Mucosa of rectum (tissue), 2 donors: Measurements from ENCODE around the gene BDH2.

ENCODE experiments used
- H3K27ac ChIP-seq, 2 donors: one replicate each; pipeline ENCODE4 v1.7.0; 2013; ENCODE audit warnings: inconsistent platforms in 2 of 2, low read depth in 2 of 2, low read length in 2 of 2
- H3K27me3 ChIP-seq, 2 donors: one replicate each; pipeline ENCODE4 v1.7.0; 2013; ENCODE audit warnings: low read length in 2 of 2; ENCODE audit not compliant: control insufficient read depth in 2 of 2, insufficient read depth in 2 of 2
- H3K36me3 ChIP-seq, 2 donors: one replicate each; pipeline ENCODE4 v1.7.0; 2013; ENCODE audit warnings: low read length in 2 of 2; ENCODE audit not compliant: control insufficient read depth in 2 of 2, insufficient read depth in 2 of 2
- H3K4me1 ChIP-seq, 2 donors: one replicate each; pipeline ENCODE4 v1.7.0; 2013; ENCODE audit warnings: low read length in 2 of 2, mild to moderate bottlenecking in 1 of 2; ENCODE audit not compliant: control insufficient read depth in 2 of 2, insufficient read depth in 2 of 2
- H3K4me3 ChIP-seq, 2 donors: one replicate each; pipeline ENCODE4 v1.7.0; 2013; ENCODE audit warnings: low read length in 2 of 2
- H3K9ac ChIP-seq, 2 donors: one replicate each; pipeline ENCODE4 v1.7.0; 2013; ENCODE audit warnings: low read length in 2 of 2, low read depth in 1 of 2, mild to moderate bottlenecking in 1 of 2
- H3K9me3 ChIP-seq, 2 donors: one replicate each; pipeline ENCODE4 v1.7.0; 2013; ENCODE audit warnings: low read length in 2 of 2; ENCODE audit not compliant: control insufficient read depth in 2 of 2
- donor health status: healthy.
- donor health status: Normal muscosa, but diverticular disease.

The BDH2 gene

DNA sequence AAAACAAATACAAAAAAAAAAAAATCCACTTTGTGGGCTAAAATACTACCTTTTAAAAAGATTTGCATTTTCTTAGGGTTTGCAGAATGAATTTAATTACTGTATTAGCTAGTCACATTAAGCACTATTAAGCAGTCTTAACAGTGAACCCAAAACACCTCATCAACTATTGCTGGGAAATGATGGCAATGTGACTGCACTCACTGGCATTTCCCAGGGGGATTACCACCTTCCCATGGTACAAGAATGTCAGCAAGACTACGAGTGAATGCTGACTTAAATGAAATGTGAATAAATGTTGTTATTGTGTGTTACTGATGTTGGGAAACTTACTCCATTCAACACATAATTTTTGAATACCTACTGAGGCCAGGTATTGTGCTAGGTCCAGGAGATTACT lies 13.1 kb downstream of the BDH2 start:
- no peak overlapping the region for H3K4me3 ChIP-seq
- H3K9me3 ChIP-seq, result no peaks in the 10 kb centered on the region
- no peaks in the 10 kb centered on the region for H3K27me3 ChIP-seq
- H3K36me3 ChIP-seq, result peaks cover 29 to 48% of the 10 kb centered on the region in 2 donors
- no peak overlapping the region for H3K27ac ChIP-seq
- H3K9ac ChIP-seq, result no peak overlapping the region
- H3K4me1 ChIP-seq, result no peaks in the 10 kb centered on the region

DNA sequence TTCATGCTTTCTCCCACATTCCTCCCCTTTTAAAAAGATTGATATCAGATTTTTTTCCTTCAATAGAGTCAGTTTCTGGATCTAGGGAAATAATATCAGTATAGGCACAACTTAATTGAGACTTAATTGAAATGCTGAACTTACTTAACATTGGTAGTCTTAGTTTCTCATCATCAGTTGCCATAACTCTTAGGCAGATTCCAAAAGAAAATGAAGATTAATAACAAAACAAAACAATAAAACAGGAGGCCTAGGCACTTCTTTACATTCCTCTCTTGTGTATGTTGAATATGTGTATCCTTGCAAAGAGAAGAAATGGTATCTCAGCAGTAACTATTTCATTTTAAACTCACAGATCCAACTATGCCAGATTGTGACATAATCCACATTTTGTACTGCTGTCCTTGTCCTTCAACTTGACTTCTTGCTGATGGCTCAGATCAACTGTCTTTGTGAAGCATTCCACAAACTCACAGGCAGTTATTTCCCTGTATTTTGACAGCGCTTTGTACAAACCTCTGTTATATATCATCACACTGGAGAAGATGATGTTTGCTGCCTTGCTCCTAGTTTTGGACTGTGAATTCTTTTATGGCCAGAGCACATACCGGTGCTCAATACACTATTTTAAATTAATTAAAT lies 14.0 kb downstream of the BDH2 start:
- Histone ChIP-seq H3K27ac (no peak overlapping the region), H3K36me3 (peaks cover 26 to 47% of the 10 kb centered on the region in 2 donors), H3K9ac (no peak overlapping the region), H3K4me3 (no peak overlapping the region), H3K9me3 (no peaks in the 10 kb centered on the region), H3K4me1 (no peaks in the 10 kb centered on the region), H3K27me3 (no peaks in the 10 kb centered on the region)

DNA sequence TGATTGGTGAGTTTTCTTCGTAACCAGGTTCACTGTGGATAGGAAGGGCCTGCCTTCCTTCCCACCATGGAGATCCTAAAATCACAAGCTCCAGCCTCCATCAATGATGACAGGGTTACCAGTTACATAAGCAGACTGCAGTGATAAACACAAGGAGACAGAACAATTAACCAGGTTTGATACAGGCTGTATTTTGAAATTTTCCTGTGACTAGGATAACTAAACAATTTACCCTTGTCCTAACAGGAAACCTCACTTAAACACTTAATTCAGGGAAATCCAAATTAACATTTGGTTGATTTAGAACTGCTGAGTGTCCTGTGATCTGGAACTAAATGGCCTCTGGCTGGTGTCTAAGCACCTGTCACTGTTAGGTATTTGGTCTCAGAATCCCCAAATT lies 20.0 kb downstream of the BDH2 start:
- Histone ChIP-seq H3K4me3 (no peak overlapping the region), H3K36me3 (peaks cover 2 to 13% of the 10 kb centered on the region in 2 donors), H3K9me3 (no peaks in the 10 kb centered on the region), H3K27ac (no peak overlapping the region), H3K27me3 (no peaks in the 10 kb centered on the region), H3K4me1 (peaks cover 0 to 7% of the 10 kb centered on the region in 2 donors), H3K9ac (no peak overlapping the region)

DNA sequence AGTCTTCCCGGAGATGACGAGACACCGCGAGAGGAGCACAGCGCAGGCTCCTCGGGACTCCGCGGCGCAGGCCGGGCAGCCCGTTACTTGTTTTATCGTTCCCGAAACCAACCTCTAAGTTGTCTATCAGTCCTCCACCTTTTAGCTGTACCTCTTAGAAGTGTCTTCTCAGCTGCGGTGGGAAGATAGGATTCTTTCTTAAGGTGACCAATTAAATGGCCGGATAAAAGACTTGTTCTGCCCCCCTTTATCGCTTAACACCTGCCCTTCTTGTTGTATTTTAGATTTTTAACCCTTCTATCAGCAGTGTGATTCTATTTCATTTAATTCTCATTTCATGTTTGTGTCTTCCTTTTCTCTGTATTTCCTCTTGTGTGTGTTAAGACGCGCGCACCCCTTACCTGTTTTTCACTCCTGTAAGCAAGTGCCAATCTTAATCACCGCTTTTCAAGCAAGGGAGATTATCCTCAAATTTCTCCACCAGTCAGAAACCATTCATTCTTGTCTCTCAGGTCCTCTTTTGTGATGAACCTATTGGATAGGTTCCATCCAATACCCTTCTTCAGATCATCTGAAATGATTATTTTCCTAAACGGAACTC lies 22.8 kb downstream of the BDH2 start, which contains the start of gene SLC9B2:
TSS of gene SLC9B2 (minus strand) at position 15 of the 601 bp plus-strand sequence. CDS start 9,211 bp downstream, outside the sequence.
- peak within 1 kb of the TSS; percentile 63 to 72 for H3K4me3 ChIP-seq
- no peaks in the 10 kb centered on the region for H3K9me3 ChIP-seq
- peak within 1 kb of the TSS; percentile 60 to 62 for H3K9ac ChIP-seq
- H3K4me1 ChIP-seq, result peaks cover 0 to 7% of the 10 kb centered on the region in 2 donors
- H3K27me3 ChIP-seq, result no peaks in the 10 kb centered on the region
- peaks cover 2 to 6% of the 10 kb centered on the region in 2 donors for H3K36me3 ChIP-seq
- H3K27ac ChIP-seq, result peak within 1 kb of the TSS; percentile 1 to 65

DNA sequence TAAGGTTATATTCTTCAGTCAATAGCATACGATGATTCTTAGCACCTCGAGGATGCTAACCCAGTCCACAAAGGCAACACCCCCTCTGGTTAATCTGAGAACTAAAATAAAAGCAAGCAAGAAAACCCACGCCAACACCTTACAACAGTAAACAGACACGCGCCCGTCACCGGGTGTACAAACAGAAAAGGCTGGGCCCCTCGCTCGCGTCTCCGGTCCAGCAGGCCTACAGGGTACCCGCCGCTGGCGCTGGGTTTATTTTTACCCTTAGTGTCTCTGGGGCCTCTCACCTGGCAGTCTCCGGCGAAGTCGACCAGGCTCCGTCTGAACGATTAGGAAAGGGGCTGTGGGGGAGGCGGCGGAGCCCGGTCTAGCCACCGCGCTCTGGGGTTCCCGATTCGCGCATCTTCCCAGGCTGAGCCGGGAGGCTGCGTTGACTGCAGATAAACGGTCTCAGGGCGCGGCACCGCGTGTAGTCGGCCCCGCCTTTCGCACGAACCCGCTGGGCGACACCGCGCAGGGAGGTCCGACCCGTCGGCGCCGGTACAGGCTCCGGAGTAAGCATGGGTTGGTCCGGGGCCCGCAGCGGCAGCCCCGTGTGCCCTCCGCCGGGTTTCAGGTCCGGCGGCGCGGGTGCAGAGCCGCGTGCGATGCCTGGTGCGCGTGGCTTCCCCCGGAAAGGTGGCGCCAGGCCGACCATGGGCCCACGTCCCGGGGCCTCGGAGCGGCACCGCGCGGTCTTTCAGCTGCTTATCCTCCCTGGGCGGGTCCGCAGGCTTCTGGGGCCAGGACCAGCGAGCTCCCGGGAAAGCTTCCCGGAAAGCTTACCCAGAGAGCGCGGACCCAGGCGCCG lies 23.5 kb downstream of the BDH2 start:
- peaks cover 0 to 7% of the 10 kb centered on the region in 2 donors for H3K4me1 ChIP-seq
- peaks cover 2 to 5% of the 10 kb centered on the region in 2 donors for H3K36me3 ChIP-seq

DNA sequence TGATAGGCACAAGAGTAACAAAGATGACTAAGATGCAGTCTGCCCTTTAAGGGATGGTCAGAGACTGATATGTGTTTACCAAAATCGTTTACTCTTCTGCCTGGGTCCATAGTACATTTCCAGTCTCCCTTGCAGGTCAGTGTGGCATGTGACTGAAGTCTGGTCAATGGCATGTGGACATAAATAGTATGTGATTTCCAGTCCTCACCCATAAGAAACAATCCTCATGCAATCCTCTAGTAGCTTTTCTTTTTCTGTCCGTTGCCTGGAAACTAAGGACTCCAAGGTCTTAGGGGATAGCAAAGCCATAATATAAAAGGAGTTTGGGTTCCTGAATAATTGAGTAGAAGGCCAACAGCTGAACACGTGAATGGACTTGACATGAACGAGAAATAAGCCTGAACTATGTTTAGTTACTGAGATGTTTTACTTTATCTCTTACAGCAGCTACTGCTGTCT lies 24.2 kb downstream of the BDH2 start:
- no peaks in the 10 kb centered on the region for H3K9me3 ChIP-seq

More for the DNA sequence above, 23.5 kb downstream of the BDH2 start:
- Histone ChIP-seq H3K27ac (peak overlapping the region; percentile 1 to 65), H3K4me3 (peak overlapping the region; percentile 63 to 72), H3K9ac (peak overlapping the region; percentile 60 to 62), H3K9me3 (no peaks in the 10 kb centered on the region), H3K27me3 (no peaks in the 10 kb centered on the region)

DNA sequence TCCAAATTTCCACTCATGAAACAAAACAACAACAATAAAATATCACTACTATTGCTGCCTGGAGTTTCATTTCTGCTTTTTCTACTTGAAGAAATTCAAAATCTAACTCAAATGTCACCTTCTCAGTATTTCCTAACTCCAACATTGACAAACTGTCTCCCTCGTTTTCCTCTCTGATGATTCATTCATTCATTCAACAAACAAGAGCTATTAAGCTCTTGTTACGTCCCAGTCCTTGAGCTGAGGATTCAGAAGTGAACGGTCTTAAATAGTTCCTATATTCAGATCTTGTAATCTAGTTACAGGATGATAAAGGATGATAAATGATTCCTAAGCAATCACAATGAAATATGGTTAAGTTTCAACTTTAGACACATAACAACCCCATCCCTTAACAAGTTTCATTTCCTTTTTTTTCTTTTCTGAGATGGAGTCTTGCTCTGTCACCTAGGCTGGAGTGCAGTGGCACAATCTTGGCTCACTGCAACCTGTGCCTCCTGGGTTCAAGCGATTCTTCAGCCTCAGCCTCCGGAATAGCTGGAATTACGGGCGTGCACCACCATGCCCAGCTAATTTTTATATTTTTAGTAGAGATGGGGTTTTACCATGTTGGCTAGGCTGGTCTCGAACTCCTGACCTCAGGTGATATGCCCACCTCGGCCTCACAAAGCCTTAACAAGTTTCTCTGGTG lies 24.7 kb downstream of the BDH2 start:
- Histone ChIP-seq H3K27me3 (no peaks in the 10 kb centered on the region), H3K4me3 (no peak overlapping the region), H3K4me1 (peaks cover 0 to 7% of the 10 kb centered on the region in 2 donors), H3K36me3 (no peaks in the 10 kb centered on the region), H3K9ac (no peak overlapping the region), H3K27ac (no peak overlapping the region), H3K9me3 (no peaks in the 10 kb centered on the region)

More for the DNA sequence above, 24.2 kb downstream of the BDH2 start:
- Histone ChIP-seq H3K36me3 (peaks cover 0 to under 1% of the 10 kb centered on the region in 2 donors), H3K4me1 (peaks cover 0 to 7% of the 10 kb centered on the region in 2 donors), H3K27ac (no peak overlapping the region), H3K4me3 (peak overlapping the region; percentile 63 to 72), H3K9ac (no peak overlapping the region), H3K27me3 (no peaks in the 10 kb centered on the region)

DNA sequence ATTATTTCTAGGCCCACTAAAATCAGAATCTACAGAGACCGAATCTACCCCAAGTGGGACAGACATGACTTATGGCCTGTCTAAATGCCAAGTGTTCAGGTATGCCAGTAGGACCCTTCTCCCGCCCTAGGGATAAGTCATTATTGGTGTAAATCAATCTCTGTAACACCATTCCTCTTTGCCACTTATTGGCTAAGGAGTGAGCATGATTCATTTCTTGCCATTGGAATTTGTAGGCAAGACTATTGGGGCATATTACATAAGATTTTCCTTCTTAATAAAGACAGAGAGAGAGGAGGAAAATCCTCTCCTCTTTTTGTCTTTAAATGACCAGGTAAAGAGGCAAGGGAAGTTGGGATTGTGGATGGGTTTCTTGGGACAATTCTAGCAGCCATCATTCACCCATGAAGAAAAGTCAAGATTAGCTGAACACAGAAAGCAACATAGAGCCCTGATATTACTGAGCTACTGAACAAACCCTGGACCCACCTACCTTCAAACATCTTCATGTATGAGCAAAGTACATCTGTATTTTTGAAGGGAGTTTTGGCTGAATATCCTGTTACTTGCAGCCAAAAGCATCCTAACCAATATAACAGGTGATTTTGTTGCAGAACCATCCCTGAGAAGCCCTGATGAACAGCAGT lies 25.7 kb downstream of the BDH2 start:
- H3K36me3 ChIP-seq, result no peaks in the 10 kb centered on the region
- H3K4me1 ChIP-seq, result peaks cover 0 to 7% of the 10 kb centered on the region in 2 donors
- H3K9ac ChIP-seq, result no peak overlapping the region
- H3K27me3 ChIP-seq, result no peaks in the 10 kb centered on the region
- H3K4me3 ChIP-seq, result no peak overlapping the region
- no peaks in the 10 kb centered on the region for H3K9me3 ChIP-seq
- no peak overlapping the region for H3K27ac ChIP-seq

DNA sequence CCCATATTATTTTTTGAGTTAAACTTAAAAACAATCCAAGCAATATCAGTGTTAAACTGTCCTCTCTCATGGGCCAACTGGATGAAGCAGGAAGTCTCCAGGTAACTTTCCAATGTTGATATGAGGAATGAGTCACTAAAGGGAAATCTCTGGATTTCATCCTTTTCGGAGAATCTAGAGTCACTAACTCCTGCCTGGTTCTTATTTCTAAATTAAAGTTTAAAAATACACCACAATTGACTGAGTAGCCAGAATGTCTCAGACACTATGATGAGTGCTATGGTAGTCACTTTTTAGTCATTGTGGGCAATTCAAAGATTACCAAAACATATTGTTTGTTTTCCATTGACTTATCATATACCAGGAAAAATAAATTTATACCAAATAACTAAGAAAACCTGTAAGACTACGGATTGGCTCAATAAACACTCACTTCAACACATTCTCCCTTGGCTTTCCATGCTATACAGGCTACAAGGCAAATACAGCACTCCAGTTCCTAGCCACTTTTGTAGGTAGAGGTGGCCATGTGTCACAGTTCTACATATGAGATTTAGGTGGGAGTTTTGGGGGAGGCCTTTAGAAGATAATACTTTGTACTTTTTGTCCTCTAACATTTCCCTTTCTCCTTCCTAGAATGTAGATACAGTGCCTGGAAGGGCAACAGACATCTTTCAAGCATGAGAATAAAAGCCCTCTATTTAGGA lies 31.6 kb downstream of the BDH2 start:
- Histone ChIP-seq H3K4me3 (no peak overlapping the region), H3K9me3 (no peaks in the 10 kb centered on the region), H3K27me3 (no peaks in the 10 kb centered on the region), H3K27ac (no peak overlapping the region), H3K9ac (no peak overlapping the region), H3K36me3 (no peaks in the 10 kb centered on the region), H3K4me1 (no peaks in the 10 kb centered on the region)
